ENCODE data around the gene DDX4. TPM values are rescaled to one million over a fixed set of nuclear protein-coding genes. Genes with fewer than 3 reads are reported as not detected.
A peak's percentile ranks its signal among the peaks of the same experiment; 100 is the strongest.

Gene DDX4
- total RNA-seq, 1 experiment from 2014 or later: not detected

- no peak for DNase-seq (ENCODE audit: low spot score)
These were observed 84.1 kb downstream of the DDX4 start for GRCh38 chr5:55821731-55822512.

GRCh38 chr5:55823151-55823796 lies 85.4 kb downstream of the DDX4 start:
- DNase-seq (ENCODE audit: low spot score): no peak

GRCh38 chr5:55829956-55830355 lies 92.1 kb downstream of the DDX4 start:
- no peak for DNase-seq (ENCODE audit: low spot score)

GRCh38 chr5:55832446-55832845 lies 94.6 kb downstream of the DDX4 start:
- DNase-seq (ENCODE audit: low spot score): no peak

- DNase-seq (ENCODE audit: low spot score): no peak
These were observed 98.3 kb downstream of the DDX4 start for GRCh38 chr5:55836191-55836590.

GRCh38 chr5:55841976-55842375 lies 104.1 kb downstream of the DDX4 start:
- no peak for DNase-seq (ENCODE audit: low spot score)

- DNase-seq (ENCODE audit: low spot score): no peak
These were observed 110.0 kb downstream of the DDX4 start for GRCh38 chr5:55847837-55848236.

GRCh38 chr5:55848783-55849182 lies 110.9 kb downstream of the DDX4 start:
- DNase-seq (ENCODE audit: low spot score): no peak

GRCh38 chr5:55850839-55851674 lies 113.2 kb downstream of the DDX4 start, which contains the start of gene IL31RA:
Gene IL31RA (plus strand): TSS chr5:55851357. CDS start chr5:55851571, 214 bp downstream.
- DNase-seq (ENCODE audit: low spot score): peak; percentile 81

GRCh38 chr5:55851675-55851979 lies 113.8 kb downstream of the DDX4 start:
- no peak for DNase-seq (ENCODE audit: low spot score)

GRCh38 chr5:55852503-55852902 lies 114.6 kb downstream of the DDX4 start:
- DNase-seq (ENCODE audit: low spot score): no peak

- DNase-seq (ENCODE audit: low spot score): no peak
These were observed 115.3 kb downstream of the DDX4 start for GRCh38 chr5:55853041-55853670.

GRCh38 chr5:55853818-55854217 lies 116.0 kb downstream of the DDX4 start:
- DNase-seq (ENCODE audit: low spot score): no peak

- peak; percentile 58 for DNase-seq (ENCODE audit: low spot score)
These were observed 117.6 kb downstream of the DDX4 start for GRCh38 chr5:55855509-55855908.

- no peak for DNase-seq (ENCODE audit: low spot score)
These were observed 118.8 kb downstream of the DDX4 start for GRCh38 chr5:55856516-55857246.

GRCh38 chr5:55857247-55857640 lies 119.4 kb downstream of the DDX4 start:
- no peak for DNase-seq (ENCODE audit: low spot score)

- DNase-seq (ENCODE audit: low spot score): no peak
These were observed 120.2 kb downstream of the DDX4 start for GRCh38 chr5:55858104-55858503.

- DNase-seq (ENCODE audit: low spot score): no peak
These were observed 122.4 kb downstream of the DDX4 start for GRCh38 chr5:55860288-55860687.

GRCh38 chr5:55860709-55861108 lies 122.8 kb downstream of the DDX4 start:
- DNase-seq (ENCODE audit: low spot score): no peak

GRCh38 chr5:55864606-55865541 lies 127.0 kb downstream of the DDX4 start:
- no peak for DNase-seq (ENCODE audit: low spot score)
